Aorta (tissue), 5 donors: ENCODE results near the gene DCDC2C. TPM values are rescaled to one million over a fixed set of nuclear protein-coding genes. Genes with fewer than 3 reads are reported as not detected.

Experiments used
- ATAC-seq: fragments of 200-7000 bp; cut with Tn5 transposase; one replicate; pipeline ENCODE4 v1.9.1; 2022; ENCODE audit warnings: moderate library complexity; ENCODE audit not compliant: low FRiP score
- DNase-seq, 2 donors: peaks; one replicate each; pipeline ENCODE4 v3.0.0-alpha.2; 2020
- H3K27ac ChIP-seq, 2 donors: one replicate each; pipeline ENCODE4 v1.5.1; 2013; ENCODE audit warnings: low read length in 2 of 2, mild to moderate bottlenecking in 2 of 2, moderate library complexity in 2 of 2, control low read depth in 1 of 2, inconsistent platforms in 1 of 2, low read depth in 1 of 2
- H3K27me3 ChIP-seq, 2 donors: one replicate each; pipeline ENCODE4 v1.6.1; 2013; ENCODE audit warnings: control low read depth in 1 of 2, low read length in 1 of 2, mild to moderate bottlenecking in 1 of 2, moderate library complexity in 1 of 2; ENCODE audit not compliant: insufficient read depth in 2 of 2, control insufficient read depth in 1 of 2
- H3K36me3 ChIP-seq, 2 donors: one replicate each; pipeline ENCODE4 v1.6.1; 2013; ENCODE audit warnings: control low read depth in 1 of 2, low read length in 1 of 2, mild to moderate bottlenecking in 1 of 2; ENCODE audit not compliant: insufficient read depth in 2 of 2, control insufficient read depth in 1 of 2
- H3K4me1 ChIP-seq, 2 donors: one replicate each; pipeline ENCODE4 v1.6.1; 2013; ENCODE audit warnings: low read length in 2 of 2, control low read depth in 1 of 2, mild to moderate bottlenecking in 1 of 2, moderate library complexity in 1 of 2; ENCODE audit not compliant: insufficient read depth in 2 of 2, control insufficient read depth in 1 of 2
- H3K4me3 ChIP-seq, 2 donors: one replicate each; pipeline ENCODE4 v1.5.1; 2013; ENCODE audit warnings: low read length in 2 of 2, control low read depth in 1 of 2, mild to moderate bottlenecking in 1 of 2
- H3K9me3 ChIP-seq: one replicate; pipeline ENCODE4 v1.6.1; 2013; ENCODE audit warnings: mild to moderate bottlenecking, low read length; ENCODE audit not compliant: control insufficient read depth
- WGBS, 2 donors: extraction: QIAGEN DNeasy Blood & Tissue Kit; methylation state at CpG; one replicate each; pipeline ENCODE4 v1.1.7; 2013; 5-methylcytosine and 5-hydroxymethylcytosine counted together
- intact Hi-C, 2 donors: fragments of 100-400 bp; cut with DNase I; formaldehyde crosslinking; loops; one replicate each; pipeline versions ENCODE4 v1.14.2 to v1.15.0; 2022
- polyA plus RNA-seq, 2 donors: library from polyadenylated mRNA; stranded (reverse); fragments of 200-250 nt; gene quantifications; one replicate each; pipeline ENCODE4 v1.2.3, GENCODE V29; 2013
- total RNA-seq, 2 donors: library from RNA; stranded (reverse); fragmentation: NEBNext Ultra II Directional; extraction: Animal tissue kit (Norgen Biotek cat#: 25700); gene quantifications; one replicate each; pipeline ENCODE4 v1.2.1, GENCODE V29; 2021
- donor health status: healthy with polysubstance abuse.
- donor health status: Bipolar disorder and iron deficiency.
- donor health status: DM: no; HTN: no; CAD: no.
- donor health status: DM: no; HTN: no; CAD: no.
- donor health status: DM: yes; HTN: yes; CAD: no.

DCDC2C gene
- total and polyA plus RNA-seq, 4 donors, result 0.27 to 10.7 (median 2.4) TPM; not detected in 1

GRCh38 chr2:3679616-3680393 lies 23.6 kb upstream of the DCDC2C start:
- DNase-seq, result no peak
- no peaks in the 10 kb centered on the region for H3K4me1 ChIP-seq
- no peak for ATAC-seq
- H3K36me3 ChIP-seq, result no peaks in the 10 kb centered on the region
- 84 to 86% methylated on average over 23 of the region's 23 CpGs for WGBS, 2 donors
- H3K27ac ChIP-seq, result no peak overlapping the region
- intact Hi-C loops, result no loop called here
- no peaks in the 10 kb centered on the region for H3K9me3 ChIP-seq
- no peak overlapping the region for H3K4me3 ChIP-seq
- no peaks in the 10 kb centered on the region for H3K27me3 ChIP-seq

GRCh38 chr2:3680548-3681345 lies 22.6 kb upstream of the DCDC2C start:
- intact Hi-C loops, result no loop called here
- WGBS, 2 donors, result 92 to 93% methylated on average over 18 of the region's 18 CpGs

GRCh38 chr2:3681625-3682024 lies 21.8 kb upstream of the DCDC2C start:
- Histone ChIP-seq H3K27me3 (no peaks in the 10 kb centered on the region), H3K27ac (no peak overlapping the region), H3K9me3 (no peaks in the 10 kb centered on the region), H3K4me1 (no peaks in the 10 kb centered on the region), H3K36me3 (no peaks in the 10 kb centered on the region), H3K4me3 (no peak overlapping the region)
- no peak for DNase-seq
- ATAC-seq, result no peak
- 85 to 86% methylated on average over 5 of the region's 5 CpGs for WGBS, 2 donors
- intact Hi-C loops, result no loop called here

More at GRCh38 chr2:3680548-3681345, 22.6 kb upstream of the DCDC2C start:
- DNase-seq (no peak), ATAC-seq (no peak)
- Histone ChIP-seq H3K27ac (no peak overlapping the region), H3K36me3 (no peaks in the 10 kb centered on the region), H3K4me3 (no peak overlapping the region), H3K4me1 (no peaks in the 10 kb centered on the region), H3K27me3 (no peaks in the 10 kb centered on the region), H3K9me3 (no peaks in the 10 kb centered on the region)

GRCh38 chr2:3682811-3683210 lies 20.6 kb upstream of the DCDC2C start:
- Histone ChIP-seq H3K36me3 (no peaks in the 10 kb centered on the region), H3K4me1 (no peaks in the 10 kb centered on the region), H3K4me3 (no peak overlapping the region), H3K9me3 (no peaks in the 10 kb centered on the region), H3K27ac (no peak overlapping the region), H3K27me3 (no peaks in the 10 kb centered on the region)
- ATAC-seq, result no peak
- intact Hi-C loops, result no loop called here
- WGBS, 2 donors, result 60 to 66% methylated on average over 6 of the region's 6 CpGs
- no peak for DNase-seq

GRCh38 chr2:3683748-3684454 lies 19.5 kb upstream of the DCDC2C start:
- WGBS, 2 donors, result 40 to 44% methylated on average over 3 of the region's 3 CpGs
- H3K36me3 ChIP-seq, result no peaks in the 10 kb centered on the region
- no peak for ATAC-seq

GRCh38 chr2:3689998-3690748 lies 13.2 kb upstream of the DCDC2C start:
- no peak overlapping the region for H3K4me3 ChIP-seq
- DNase-seq, result no peak
- H3K9me3 ChIP-seq, result no peaks in the 10 kb centered on the region
- ATAC-seq, result no peak
- H3K36me3 ChIP-seq, result no peaks in the 10 kb centered on the region
- no peaks in the 10 kb centered on the region for H3K27me3 ChIP-seq
- H3K4me1 ChIP-seq, result no peaks in the 10 kb centered on the region
- H3K27ac ChIP-seq, result no peak overlapping the region
- intact Hi-C loops, result no loop called here

More at GRCh38 chr2:3683748-3684454, 19.5 kb upstream of the DCDC2C start:
- DNase-seq, result no peak
- intact Hi-C loops, result no loop called here
- no peaks in the 10 kb centered on the region for H3K27me3 ChIP-seq
- H3K9me3 ChIP-seq, result no peaks in the 10 kb centered on the region
- H3K27ac ChIP-seq, result no peak overlapping the region
- no peaks in the 10 kb centered on the region for H3K4me1 ChIP-seq
- no peak overlapping the region for H3K4me3 ChIP-seq

GRCh38 chr2:3692375-3692774 lies 11.0 kb upstream of the DCDC2C start:
- no peak overlapping the region for H3K27ac ChIP-seq
- H3K4me3 ChIP-seq, result no peak overlapping the region
- DNase-seq, result no peak
- intact Hi-C loops, result no loop called here
- no peaks in the 10 kb centered on the region for H3K9me3 ChIP-seq
- no peaks in the 10 kb centered on the region for H3K4me1 ChIP-seq
- H3K27me3 ChIP-seq, result no peaks in the 10 kb centered on the region
- ATAC-seq, result no peak
- no peaks in the 10 kb centered on the region for H3K36me3 ChIP-seq

- 13 to 22% methylated on average over 3 of the region's 3 CpGs for WGBS, 2 donors
- intact Hi-C loops, result no loop called here
- no peaks in the 10 kb centered on the region for H3K4me1 ChIP-seq
- no peak overlapping the region for H3K27ac ChIP-seq
- H3K4me3 ChIP-seq, result no peak overlapping the region
- no peaks in the 10 kb centered on the region for H3K27me3 ChIP-seq
- DNase-seq (no peak), ATAC-seq (no peak)
- H3K36me3 ChIP-seq, result no peaks in the 10 kb centered on the region
- H3K9me3 ChIP-seq, result no peaks in the 10 kb centered on the region
Observed at GRCh38 chr2:3696545-3696944, 6.8 kb upstream of the DCDC2C start.
